Esophagus squamous epithelium (tissue), 5 donors: ENCODE measurements around the gene OR10A2. TPM values are rescaled to one million over a fixed set of nuclear protein-coding genes. Genes with fewer than 3 reads are reported as not detected.
"Not testable (repeated sequence)": the region's sequence is repeated elsewhere in the genome, so short reads cannot be mapped to it uniquely, and the experiment has no call there.

Source experiments
- DNase-seq: peaks from one replicate; lab custom pipeline; 2025; lab: John Stamatoyannopoulos, UW
- H3K27ac ChIP-seq, 4 donors: fragments of 200-600 bp; sonication (generic); one replicate each; pipeline ENCODE4 v1.5.1; 2016 to 2019; ENCODE audit warnings: mild to moderate bottlenecking in 1 of 4
- H3K27me3 ChIP-seq, 4 donors: fragments of 200-600 bp; sonication (generic); 1 replicate in 3 of 4; 2 replicates in 1 of 4; pipeline versions ENCODE4 v1.5.1 to v1.6.0; 2017 to 2021; ENCODE audit warnings: antibody characterized with exemption in 1 of 4
- H3K36me3 ChIP-seq, 3 donors: fragments of 200-600 bp; sonication (generic); one replicate each; pipeline ENCODE4 v1.5.1; 2016 to 2019
- H3K4me1 ChIP-seq, 3 donors: fragments of 200-600 bp; sonication (generic); one replicate each; pipeline ENCODE4 v1.5.1; 2017 to 2019
- H3K4me3 ChIP-seq, 4 donors: fragments of 200-600 bp; sonication (generic); 1 replicate in 3 of 4; 2 replicates in 1 of 4; pipeline ENCODE4 v1.5.1; 2016 to 2019; ENCODE audit warnings: mild to moderate bottlenecking in 2 of 4, moderate library complexity in 1 of 4
- H3K9me3 ChIP-seq, 3 donors: fragments of 200-600 bp; sonication (generic); one replicate each; pipeline ENCODE4 v1.5.1; 2016 to 2019
- POLR2A ChIP-seq, 4 donors: fragments of 450-650 bp; IDR thresholded peaks; one replicate each; pipeline ENCODE4 v1.6.1; 2017; ENCODE audit warnings: antibody characterized with exemption in 4 of 4, mild to moderate bottlenecking in 4 of 4, moderate library complexity in 3 of 4
- whole genome bisulfite sequencing, 2 donors: methylation state at CpG; one replicate each; pipeline ENCODE4 v1.1.5; 2018; 5-methylcytosine and 5-hydroxymethylcytosine counted together
- intact Hi-C: fragments of 100-400 bp; cut with DNase I; formaldehyde crosslinking; loops from one replicate; pipeline ENCODE4 v1.15.0; 2022
- total RNA-seq, 4 donors: library from RNA; depleted of rRNA; stranded (reverse); fragments of >200 nt; gene quantifications; one replicate each; pipeline ENCODE4 v1.1.0, GENCODE V29; 2016
- TF ChIP-seq, protein P1 (sequence below), 6 experiments: fragments of 450-650 bp in 4 of 6; fragments of 200-600 bp in 2 of 6; sonication (generic) in 2 of 6; IDR thresholded peaks; one replicate each; pipeline ENCODE4 v1.5.1; 2016 to 2019; ENCODE audit warnings: antibody characterized with exemption in 6 of 6, mild to moderate bottlenecking in 4 of 6, moderate library complexity in 4 of 6
- donor health status: DM: yes; HTN: yes; CAD: no.

OR10A2 gene
- total RNA-seq, 4 donors from 2014 or later = not detected

DNA sequence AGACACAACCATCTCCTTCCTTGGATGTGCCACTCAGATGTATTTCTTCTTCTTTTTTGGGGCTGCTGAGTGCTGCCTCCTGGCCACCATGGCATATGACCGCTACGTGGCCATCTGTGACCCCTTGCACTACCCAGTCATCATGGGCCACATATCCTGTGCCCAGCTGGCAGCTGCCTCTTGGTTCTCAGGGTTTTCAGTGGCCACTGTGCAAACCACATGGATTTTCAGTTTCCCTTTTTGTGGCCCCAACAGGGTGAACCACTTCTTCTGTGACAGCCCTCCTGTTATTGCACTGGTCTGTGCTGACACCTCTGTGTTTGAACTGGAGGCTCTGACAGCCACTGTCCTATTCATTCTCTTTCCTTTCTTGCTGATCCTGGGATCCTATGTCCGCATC, 14.1 kb downstream of the OR10A2 start:
- H3K4me3 ChIP-seq = no peak overlapping the region
- 82 to 87% methylated on average over 3 of the region's 3 CpGs for WGBS, 2 donors
- H3K4me1 ChIP-seq = no peaks in the 10 kb centered on the region
- no peak overlapping the region for H3K27ac ChIP-seq
- intact Hi-C loops = no loop called here
- no peaks in the 10 kb centered on the region for H3K9me3 ChIP-seq
- TF ChIP-seq, protein P1, sequence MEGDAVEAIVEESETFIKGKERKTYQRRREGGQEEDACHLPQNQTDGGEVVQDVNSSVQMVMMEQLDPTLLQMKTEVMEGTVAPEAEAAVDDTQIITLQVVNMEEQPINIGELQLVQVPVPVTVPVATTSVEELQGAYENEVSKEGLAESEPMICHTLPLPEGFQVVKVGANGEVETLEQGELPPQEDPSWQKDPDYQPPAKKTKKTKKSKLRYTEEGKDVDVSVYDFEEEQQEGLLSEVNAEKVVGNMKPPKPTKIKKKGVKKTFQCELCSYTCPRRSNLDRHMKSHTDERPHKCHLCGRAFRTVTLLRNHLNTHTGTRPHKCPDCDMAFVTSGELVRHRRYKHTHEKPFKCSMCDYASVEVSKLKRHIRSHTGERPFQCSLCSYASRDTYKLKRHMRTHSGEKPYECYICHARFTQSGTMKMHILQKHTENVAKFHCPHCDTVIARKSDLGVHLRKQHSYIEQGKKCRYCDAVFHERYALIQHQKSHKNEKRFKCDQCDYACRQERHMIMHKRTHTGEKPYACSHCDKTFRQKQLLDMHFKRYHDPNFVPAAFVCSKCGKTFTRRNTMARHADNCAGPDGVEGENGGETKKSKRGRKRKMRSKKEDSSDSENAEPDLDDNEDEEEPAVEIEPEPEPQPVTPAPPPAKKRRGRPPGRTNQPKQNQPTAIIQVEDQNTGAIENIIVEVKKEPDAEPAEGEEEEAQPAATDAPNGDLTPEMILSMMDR (IDR thresholded peaks at IDR 0.05) = no peak
- TF ChIP-seq POLR2A (IDR thresholded peaks at IDR 0.05) = no peak
- H3K27me3 ChIP-seq = no peaks in the 10 kb centered on the region
- H3K36me3 ChIP-seq = no peaks in the 10 kb centered on the region
- no peak for DNase-seq

DNA sequence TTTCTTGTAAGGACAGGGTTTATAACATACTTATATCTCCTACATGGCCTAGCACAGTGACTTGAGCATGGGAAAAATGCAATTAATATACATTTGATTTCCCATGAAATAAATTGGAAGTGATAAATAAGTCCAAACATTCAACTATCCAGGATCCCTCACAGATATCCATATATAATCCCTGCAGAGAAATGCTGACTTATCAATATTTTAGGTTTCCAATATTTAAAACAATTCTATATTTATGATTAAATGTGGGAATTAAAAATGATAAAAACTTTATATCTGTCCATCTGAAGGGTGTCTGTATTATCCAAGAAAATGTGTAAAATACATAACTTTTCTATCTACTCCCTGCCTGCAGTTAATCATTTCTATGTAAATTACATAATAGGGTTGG, 19.9 kb downstream of the OR10A2 start:
- TF ChIP-seq, protein P1 (IDR thresholded peaks at IDR 0.05) = no peak
- TF ChIP-seq POLR2A (IDR thresholded peaks at IDR 0.05) = no peak
- Histone ChIP-seq H3K4me3 (no peak overlapping the region), H3K27me3 (no peaks in the 10 kb centered on the region), H3K36me3 (no peaks in the 10 kb centered on the region), H3K27ac (no peak overlapping the region), H3K4me1 (no peaks in the 10 kb centered on the region), H3K9me3 (no peaks in the 10 kb centered on the region)
- DNase-seq = no peak
- intact Hi-C loops = no loop called here

DNA sequence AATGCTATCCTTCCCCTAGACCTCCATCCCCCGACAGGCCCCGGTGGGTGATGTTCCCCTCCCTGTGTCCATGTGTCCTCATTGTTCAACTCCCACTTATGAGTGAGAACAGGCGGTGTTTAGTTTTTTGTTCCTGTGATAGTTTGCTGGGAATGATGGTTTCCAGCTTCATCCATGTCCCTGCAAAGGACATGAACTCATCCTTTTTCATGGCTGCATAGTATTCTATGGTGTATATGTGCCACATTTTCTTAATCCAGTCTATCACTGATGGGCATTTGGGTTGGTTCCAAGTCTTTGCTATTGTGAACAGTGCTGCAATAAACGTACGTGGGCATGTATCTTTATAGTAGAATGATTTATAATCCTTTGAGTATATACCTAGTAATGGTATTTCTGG, 24.9 kb downstream of the OR10A2 start:
- 85 to 89% methylated on average over 5 of the region's 5 CpGs for WGBS, 2 donors
- H3K4me3 ChIP-seq, H3K9me3 ChIP-seq, H3K27me3 ChIP-seq, H3K36me3 ChIP-seq, H3K4me1 ChIP-seq, H3K27ac ChIP-seq, intact Hi-C loops, DNase-seq: not testable (repeated sequence)

DNA sequence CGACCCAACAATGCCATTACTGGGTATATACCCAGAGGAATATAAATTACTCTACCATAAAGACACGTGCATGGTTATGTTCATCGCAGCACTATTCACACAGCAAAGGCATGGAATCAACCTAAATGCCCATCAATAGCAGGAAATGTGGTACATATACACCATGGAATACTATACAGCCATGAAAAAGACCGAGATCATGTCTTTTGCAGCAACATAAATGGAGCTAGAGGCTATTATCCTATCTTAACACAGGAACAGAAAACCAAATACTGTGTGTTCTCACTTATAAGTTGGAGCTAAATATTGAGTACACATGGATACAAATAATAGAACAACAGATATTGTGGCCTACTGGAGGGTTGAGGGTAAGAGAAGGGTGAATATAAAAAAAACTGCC, 26.0 kb downstream of the OR10A2 start:
- intact Hi-C loops = no loop called here
- no peak overlapping the region for H3K4me3 ChIP-seq
- WGBS, 2 donors = 82 to 87% methylated on average over 4 of the region's 4 CpGs
- DNase-seq = no peak
- no peaks in the 10 kb centered on the region for H3K4me1 ChIP-seq
- no peaks in the 10 kb centered on the region for H3K27me3 ChIP-seq
- no peaks in the 10 kb centered on the region for H3K9me3 ChIP-seq
- no peak for TF ChIP-seq POLR2A (IDR thresholded peaks at IDR 0.05)
- TF ChIP-seq, protein P1 (IDR thresholded peaks at IDR 0.05) = no peak
- no peaks in the 10 kb centered on the region for H3K36me3 ChIP-seq
- no peak overlapping the region for H3K27ac ChIP-seq

DNA sequence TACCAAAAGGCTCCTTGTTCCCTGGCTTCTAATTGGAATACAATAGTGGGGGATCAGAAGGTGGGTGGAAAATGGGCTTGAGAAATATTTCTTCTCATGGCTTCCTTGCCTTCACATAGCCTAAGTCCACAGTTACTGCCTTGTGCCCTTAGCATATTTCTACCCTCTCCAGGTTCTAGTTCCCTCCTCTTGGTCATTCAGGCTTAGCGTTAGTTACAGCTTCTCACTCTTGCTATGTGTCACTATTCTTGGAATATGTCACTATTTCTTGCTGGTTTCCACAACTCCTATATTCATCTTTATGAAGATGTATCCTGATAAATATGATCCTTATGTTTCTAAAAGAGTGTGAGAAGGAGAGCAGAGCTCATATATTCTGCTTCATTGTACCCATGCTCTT, 27.0 kb downstream of the OR10A2 start:
- H3K36me3 ChIP-seq = no peaks in the 10 kb centered on the region
- no peaks in the 10 kb centered on the region for H3K9me3 ChIP-seq
- H3K4me1 ChIP-seq = no peaks in the 10 kb centered on the region
- intact Hi-C loops = no loop called here
- TF ChIP-seq, protein P1 (IDR thresholded peaks at IDR 0.05) = no peak
- TF ChIP-seq POLR2A (IDR thresholded peaks at IDR 0.05) = no peak
- no peak overlapping the region for H3K4me3 ChIP-seq
- H3K27me3 ChIP-seq = no peaks in the 10 kb centered on the region
- WGBS, 2 donors = 85 to 87% methylated on average over 1 of the region's 1 CpG
- H3K27ac ChIP-seq = no peak overlapping the region
- no peak for DNase-seq

DNA sequence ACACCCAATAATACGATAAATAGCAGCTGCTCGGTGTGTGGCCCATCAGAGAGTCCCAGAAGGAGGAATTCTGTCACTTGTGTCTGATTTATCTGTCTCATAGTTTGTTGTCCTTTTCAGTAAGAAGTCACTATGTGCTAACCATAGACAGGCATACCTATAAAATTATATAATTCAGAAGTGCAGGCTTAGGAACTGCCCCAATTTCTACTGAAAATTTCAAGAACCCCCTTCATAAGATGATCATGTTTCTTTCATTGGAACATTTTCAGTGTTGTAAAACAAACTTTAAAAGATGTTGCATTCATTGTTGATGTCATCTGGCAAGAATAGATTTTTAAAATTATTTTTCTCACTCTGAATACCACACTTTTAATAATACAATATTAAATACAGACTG, 29.5 kb downstream of the OR10A2 start, which contains the start of gene OR2D2:
TSS of gene OR2D2 (minus strand) at position 101 of the 400 bp plus-strand sequence. CDS start at position 101, 0 bp downstream.
- WGBS, 2 donors = 76 to 83% methylated on average over 2 of the region's 2 CpGs
- no peak for DNase-seq
- no peak for TF ChIP-seq POLR2A (IDR thresholded peaks at IDR 0.05)
- TF ChIP-seq, protein P1 (IDR thresholded peaks at IDR 0.05) = no peak
- H3K9me3 ChIP-seq = no peaks in the 10 kb centered on the region
- no peaks in the 10 kb centered on the region for H3K4me1 ChIP-seq
- H3K27ac ChIP-seq = no peak within 1 kb of the TSS
- H3K27me3 ChIP-seq = no peaks in the 10 kb centered on the region
- no peaks in the 10 kb centered on the region for H3K36me3 ChIP-seq
- intact Hi-C loops = no loop called here
- H3K4me3 ChIP-seq = no peak within 1 kb of the TSS
